Endothelial cell of umbilical vein (primary cell): Measurements from ENCODE around the gene ITGAE.

Experiments used
- CTCF ChIP-seq, 2 donors: IDR thresholded peaks; 1 replicate in 1 of 2; 2 replicates in 1 of 2; pipeline ENCODE4 v1.5.1; 2011; ENCODE audit warnings: low read length in 2 of 2, mild to moderate bottlenecking in 2 of 2, moderate library complexity in 2 of 2, control low read depth in 1 of 2, inconsistent platforms in 1 of 2, low read depth in 1 of 2; ENCODE audit not compliant: insufficient read depth in 1 of 2; ENCODE audit errors: extremely low read depth in 1 of 2
- GATA2 ChIP-seq: IDR thresholded peaks from 2 replicates; pipeline ENCODE4 v1.7.0; 2011; ENCODE audit warnings: low read depth, mild to moderate bottlenecking, moderate library complexity, mixed read lengths, low read length; ENCODE audit not compliant: insufficient read length, insufficient read depth
- MAX ChIP-seq: IDR thresholded peaks from 2 replicates; pipeline ENCODE4 v1.6.1; 2011; ENCODE audit not compliant: insufficient read depth, insufficient read length
- POLR2A ChIP-seq: IDR thresholded peaks from 2 replicates; pipeline ENCODE4 v1.6.1; 2012; ENCODE audit warnings: low read depth, mild to moderate bottlenecking, control low read depth, low read length
- POLR2AphosphoS5 ChIP-seq: IDR thresholded peaks from 2 replicates; pipeline ENCODE4 v1.6.1; 2012; ENCODE audit warnings: low read depth, mild to moderate bottlenecking, control low read depth, low read length, moderate library complexity; ENCODE audit not compliant: insufficient read depth

DNA sequence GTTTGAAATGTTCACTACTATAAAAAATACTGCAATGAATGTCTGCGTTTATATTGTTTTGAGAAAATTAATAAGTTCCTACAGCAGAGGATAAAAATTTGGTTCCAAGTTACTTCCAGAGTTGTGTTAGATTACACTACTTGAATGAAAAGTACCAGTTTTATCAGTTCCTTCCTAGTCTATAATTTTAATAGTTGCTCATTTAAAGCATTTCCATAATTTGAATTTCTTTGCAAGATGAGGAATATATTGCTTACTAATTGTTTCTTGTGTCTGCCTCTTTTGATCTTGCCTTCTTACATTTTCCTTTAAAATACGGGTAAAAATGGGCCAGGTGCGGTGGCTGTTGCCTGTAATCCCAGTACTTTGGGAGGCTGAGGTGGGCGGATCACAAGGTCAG, 128.4 kb downstream of the ITGAE start:
- TF ChIP-seq POLR2A: no peak
- TF ChIP-seq CTCF (IDR thresholded peaks at IDR 0.05; ENCODE audit: extremely low read depth in 1 of 2, insufficient read depth in 1 of 2, low read depth in 1 of 2, low read length in 2 of 2): no peak
- TF ChIP-seq POLR2AphosphoS5: no peak
- TF ChIP-seq MAX: no peak
- TF ChIP-seq GATA2: no peak
